EH (cell line): ENCODE data around the gene HRH2.

Experiments used
- DNase-seq: peaks from one replicate; pipeline ENCODE4 v3.0.0-alpha.2; 2015; ENCODE audit warnings: low read depth

HRH2 gene

GRCh38 chr5:175692235-175692995, 34.5 kb downstream of the HRH2 start:
- no peak for DNase-seq

GRCh38 chr5:175692996-175693710, 35.3 kb downstream of the HRH2 start:
- no peak for DNase-seq

GRCh38 chr5:175693741-175694140, 35.9 kb downstream of the HRH2 start:
- no peak for DNase-seq

- DNase-seq: no peak
Measured at GRCh38 chr5:175694371-175695160, 36.7 kb downstream of the HRH2 start.

- DNase-seq: no peak
Measured at GRCh38 chr5:175695161-175696126, 37.6 kb downstream of the HRH2 start.

GRCh38 chr5:175696139-175696854, 38.4 kb downstream of the HRH2 start:
- peak; percentile 1 for DNase-seq

GRCh38 chr5:175696855-175697198, 39.0 kb downstream of the HRH2 start:
- DNase-seq: no peak

- no peak for DNase-seq
Measured at GRCh38 chr5:175697846-175698245, 40.0 kb downstream of the HRH2 start.

- DNase-seq: no peak
Measured at GRCh38 chr5:175698401-175699115, 40.7 kb downstream of the HRH2 start.

GRCh38 chr5:175700991-175701390, 43.1 kb downstream of the HRH2 start:
- DNase-seq: no peak

GRCh38 chr5:175701797-175702196, 43.9 kb downstream of the HRH2 start:
- DNase-seq: no peak

- no peak for DNase-seq
Measured at GRCh38 chr5:175706499-175706898, 48.6 kb downstream of the HRH2 start.

- DNase-seq: no peak
Measured at GRCh38 chr5:175707751-175708375, 50.0 kb downstream of the HRH2 start.

- no peak for DNase-seq
Measured at GRCh38 chr5:175709276-175709781, 51.5 kb downstream of the HRH2 start.

- DNase-seq: no peak
Measured at GRCh38 chr5:175710326-175710725, 52.5 kb downstream of the HRH2 start.

- no peak for DNase-seq
Measured at GRCh38 chr5:175711031-175711430, 53.2 kb downstream of the HRH2 start.

GRCh38 chr5:175711472-175712312, 53.8 kb downstream of the HRH2 start:
- DNase-seq: no peak

GRCh38 chr5:175712313-175712680, 54.4 kb downstream of the HRH2 start:
- DNase-seq: no peak

- no peak for DNase-seq
Measured at GRCh38 chr5:175712681-175713085, 54.8 kb downstream of the HRH2 start.
